G401.6 (cell line): ENCODE data around the gene PCDHGA7.
"Not testable (repeated sequence)": the region's sequence is repeated elsewhere in the genome, so short reads cannot be mapped to it uniquely, and the experiment has no call there.

Experiments used
- FAIRE-seq: peaks from 2 replicates; lab custom pipeline; 2012; peaks lifted over from hg19 to GRCh38; lab: Jason Lieb, UNC

PCDHGA7 gene

DNA sequence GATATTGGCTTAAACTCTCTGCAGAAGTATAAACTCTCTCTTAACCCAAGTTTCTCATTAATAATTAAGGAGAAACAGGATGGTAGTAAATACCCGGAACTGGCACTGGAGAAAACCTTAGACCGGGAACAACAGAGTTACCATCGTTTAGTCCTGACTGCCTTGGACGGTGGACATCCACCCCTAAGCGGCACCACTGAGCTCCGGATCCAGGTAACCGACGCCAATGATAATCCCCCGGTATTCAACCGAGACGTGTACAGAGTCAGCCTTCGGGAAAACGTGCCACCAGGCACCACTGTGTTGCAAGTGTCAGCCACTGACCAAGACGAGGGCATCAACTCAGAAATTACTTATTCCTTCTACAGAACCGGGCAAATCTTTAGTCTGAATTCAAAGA, 16.1 kb downstream of the PCDHGA7 start:
- FAIRE-seq: no peak

DNA sequence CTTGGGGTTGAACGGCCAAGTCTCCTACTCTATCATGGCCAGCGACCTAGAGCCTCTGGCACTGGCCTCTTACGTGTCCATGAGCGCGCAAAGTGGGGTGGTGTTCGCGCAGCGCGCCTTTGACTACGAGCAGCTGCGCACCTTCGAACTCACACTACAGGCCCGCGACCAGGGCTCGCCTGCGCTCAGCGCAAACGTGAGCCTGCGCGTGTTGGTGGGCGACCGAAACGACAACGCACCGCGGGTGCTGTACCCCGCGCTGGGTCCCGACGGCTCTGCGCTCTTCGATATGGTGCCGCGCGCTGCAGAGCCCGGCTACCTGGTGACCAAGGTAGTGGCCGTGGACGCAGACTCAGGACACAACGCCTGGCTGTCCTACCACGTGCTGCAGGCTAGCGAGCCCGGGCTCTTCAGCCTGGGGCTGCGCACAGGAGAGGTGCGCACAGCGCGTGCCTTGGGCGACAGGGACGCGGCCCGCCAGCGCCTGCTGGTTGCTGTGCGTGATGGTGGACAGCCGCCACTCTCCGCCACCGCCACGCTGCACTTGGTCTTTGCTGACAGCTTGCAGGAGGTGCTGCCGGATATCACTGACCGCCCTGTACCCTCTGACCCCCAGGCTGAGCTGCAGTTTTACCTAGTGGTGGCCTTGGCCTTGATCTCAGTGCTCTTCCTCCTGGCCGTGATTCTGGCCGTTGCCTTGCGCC, 17.2 kb downstream of the PCDHGA7 start:
- FAIRE-seq: no peak

DNA sequence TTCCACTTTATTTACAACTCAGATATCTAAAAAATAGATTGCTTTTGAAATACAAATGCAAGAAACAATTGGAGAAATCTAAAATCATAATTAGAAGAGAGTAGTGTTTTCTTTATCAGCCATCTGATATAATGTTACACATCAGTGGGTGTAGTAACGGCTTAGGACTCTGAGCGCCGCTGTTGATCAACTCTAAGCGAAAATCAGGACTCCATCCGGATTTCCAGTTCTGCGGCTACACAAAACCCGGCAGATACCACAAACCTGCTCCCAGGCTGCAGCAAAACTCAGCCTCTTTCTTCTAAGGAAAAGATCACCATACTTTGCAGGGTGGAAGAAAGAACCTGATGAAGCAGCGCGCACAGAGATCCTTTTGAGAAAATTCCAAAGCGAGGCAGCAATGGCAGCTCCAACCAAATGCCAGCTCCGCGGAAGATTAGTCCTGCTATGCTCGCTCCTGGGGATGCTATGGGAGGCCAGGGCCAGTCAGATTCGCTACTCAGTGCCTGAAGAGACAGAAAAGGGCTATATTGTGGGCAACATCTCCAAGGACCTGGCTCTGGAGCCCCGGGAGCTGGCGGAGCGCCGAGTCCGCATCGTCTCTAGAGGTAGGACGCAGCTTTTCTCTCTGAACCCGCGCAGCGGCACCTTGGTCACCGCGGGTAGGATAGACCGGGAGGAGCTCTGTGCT, 20.2 kb downstream of the PCDHGA7 start, which contains the start of gene PCDHGA9:
Gene PCDHGA9 (plus strand): TSS at position 226 of the 691 bp plus-strand sequence. CDS start 175 bp downstream, at position 401.
- FAIRE-seq: peak; percentile 60

DNA sequence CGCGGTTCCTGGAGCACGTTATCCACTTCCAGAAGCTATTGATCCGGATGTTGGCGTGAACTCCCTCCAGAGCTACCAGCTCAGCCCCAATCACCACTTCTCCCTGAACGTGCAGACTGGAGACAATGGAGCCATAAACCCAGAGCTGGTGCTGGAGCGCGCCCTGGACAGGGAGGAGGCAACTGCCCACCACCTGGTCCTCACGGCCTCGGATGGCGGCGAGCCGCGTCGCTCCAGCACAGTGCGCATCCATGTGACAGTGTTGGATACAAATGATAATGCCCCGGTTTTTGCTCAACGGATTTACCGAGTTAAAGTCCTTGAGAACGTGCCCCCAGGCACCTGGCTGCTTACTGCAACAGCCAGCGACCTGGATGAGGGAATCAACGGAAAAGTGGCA, 20.8 kb downstream of the PCDHGA7 start:
- FAIRE-seq: no peak

DNA sequence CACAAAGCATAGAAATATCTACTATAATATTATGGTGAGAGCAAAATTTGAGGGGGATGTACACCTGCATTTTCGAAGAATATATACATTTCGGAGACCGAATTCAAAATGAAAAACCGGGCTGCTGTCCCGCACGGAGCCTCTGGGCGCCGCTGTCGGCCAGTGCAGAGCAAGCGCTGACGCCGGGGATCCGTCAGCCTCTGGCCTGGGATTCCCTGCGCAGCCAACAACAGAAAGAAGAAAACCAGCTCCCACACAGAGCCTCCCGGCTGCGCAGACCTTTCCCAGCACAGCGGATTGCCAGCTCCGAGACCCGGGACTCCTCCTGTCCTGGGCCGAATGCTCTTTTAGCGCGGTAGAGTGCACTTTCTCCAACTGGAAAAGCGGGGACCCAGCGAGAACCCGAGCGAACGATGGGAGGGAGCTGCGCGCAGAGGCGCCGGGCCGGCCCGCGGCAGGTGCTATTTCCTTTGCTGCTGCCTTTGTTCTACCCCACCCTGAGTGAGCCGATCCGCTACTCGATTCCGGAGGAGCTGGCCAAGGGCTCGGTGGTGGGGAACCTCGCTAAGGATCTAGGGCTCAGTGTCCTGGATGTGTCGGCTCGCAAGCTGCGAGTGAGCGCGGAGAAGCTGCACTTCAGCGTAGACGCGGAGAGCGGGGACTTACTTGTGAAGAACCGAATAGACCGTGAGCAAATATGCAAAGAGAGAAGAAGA, 25.4 kb downstream of the PCDHGA7 start, which contains the start of gene PCDHGB6:
Gene PCDHGB6 (plus strand): TSS at position 232 of the 716 bp plus-strand sequence. CDS start 182 bp downstream, at position 414.
- FAIRE-seq: not testable (repeated sequence)

DNA sequence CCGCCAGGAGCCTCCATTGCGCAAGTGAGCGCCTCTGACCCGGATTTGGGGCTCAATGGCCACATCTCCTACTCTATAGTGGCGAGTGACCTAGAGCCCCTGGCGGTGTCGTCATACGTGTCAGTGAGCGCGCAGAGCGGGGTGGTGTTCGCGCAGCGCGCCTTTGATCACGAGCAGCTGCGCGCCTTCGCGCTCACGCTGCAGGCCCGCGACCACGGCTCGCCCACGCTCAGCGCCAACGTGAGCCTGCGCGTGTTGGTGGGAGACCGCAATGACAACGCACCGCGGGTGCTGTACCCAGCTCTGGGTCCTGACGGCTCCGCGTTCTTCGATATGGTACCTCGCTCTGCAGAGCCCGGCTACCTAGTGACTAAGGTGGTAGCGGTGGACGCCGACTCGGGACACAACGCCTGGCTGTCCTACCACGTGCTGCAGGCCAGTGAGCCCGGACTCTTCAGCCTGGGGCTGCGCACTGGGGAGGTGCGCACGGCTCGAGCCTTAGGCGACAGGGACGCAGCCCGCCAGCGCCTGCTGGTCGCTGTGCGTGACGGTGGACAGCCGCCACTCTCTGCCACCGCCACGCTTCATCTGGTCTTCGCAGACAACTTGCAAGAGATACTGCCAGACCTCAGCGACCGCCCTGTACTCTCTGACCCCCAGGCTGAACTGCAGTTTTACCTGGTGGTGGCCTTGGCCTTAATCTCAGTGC, 27.2 kb downstream of the PCDHGA7 start:
- no peak for FAIRE-seq

DNA sequence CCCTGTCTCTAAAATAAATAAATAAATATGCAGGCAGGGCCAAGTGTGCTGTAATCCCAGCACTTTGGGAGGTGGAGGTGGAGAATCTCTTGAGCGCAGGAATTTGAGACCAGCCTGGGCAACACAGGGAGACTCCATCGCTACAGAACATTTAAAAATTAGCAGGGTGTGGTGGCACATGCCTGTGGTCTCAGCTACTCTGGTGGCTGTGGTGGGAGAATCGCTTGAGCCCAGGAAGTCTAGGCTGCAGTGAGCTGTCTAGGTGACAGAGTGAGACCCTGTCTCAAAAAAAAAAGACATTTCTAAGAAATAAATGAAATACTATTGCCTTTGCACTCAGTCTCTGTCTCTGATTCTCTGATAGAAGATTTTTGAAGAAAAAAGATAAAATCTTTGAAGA, 29.0 kb downstream of the PCDHGA7 start:
- no peak for FAIRE-seq

DNA sequence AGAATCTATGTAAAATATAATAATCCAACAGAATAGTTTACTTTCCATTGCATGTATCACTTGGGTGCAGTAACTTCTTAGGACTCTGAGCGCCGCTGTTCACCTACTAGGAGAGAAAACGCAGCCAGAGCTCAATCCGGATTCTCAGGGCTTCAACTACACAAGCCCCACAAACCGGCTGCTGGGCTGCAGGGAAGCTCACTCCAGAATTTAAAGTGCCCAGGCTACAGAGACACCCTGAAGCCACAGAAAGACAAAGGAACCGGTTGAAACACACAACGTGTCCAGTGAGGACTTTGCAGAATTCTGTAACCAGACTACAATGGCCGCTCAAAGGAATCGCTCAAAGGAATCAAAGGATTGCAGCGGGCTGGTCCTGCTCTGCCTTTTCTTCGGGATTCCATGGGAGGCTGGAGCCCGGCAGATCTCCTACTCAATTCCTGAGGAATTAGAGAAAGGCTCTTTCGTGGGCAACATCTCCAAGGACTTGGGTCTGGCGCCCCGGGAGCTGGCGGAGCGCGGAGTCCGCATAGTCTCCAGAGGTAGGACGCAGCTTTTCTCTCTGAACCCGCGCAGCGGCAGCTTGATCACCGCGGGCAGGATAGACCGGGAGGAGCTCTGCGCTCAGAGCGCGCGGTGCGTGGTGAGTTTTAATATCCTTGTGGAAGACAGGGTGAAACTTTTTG, 30.5 kb downstream of the PCDHGA7 start, which contains the start of gene PCDHGA10:
Gene PCDHGA10 (plus strand): TSS at position 134 of the 686 bp plus-strand sequence. CDS start 189 bp downstream, at position 323.
- peak; percentile 90 for FAIRE-seq

DNA sequence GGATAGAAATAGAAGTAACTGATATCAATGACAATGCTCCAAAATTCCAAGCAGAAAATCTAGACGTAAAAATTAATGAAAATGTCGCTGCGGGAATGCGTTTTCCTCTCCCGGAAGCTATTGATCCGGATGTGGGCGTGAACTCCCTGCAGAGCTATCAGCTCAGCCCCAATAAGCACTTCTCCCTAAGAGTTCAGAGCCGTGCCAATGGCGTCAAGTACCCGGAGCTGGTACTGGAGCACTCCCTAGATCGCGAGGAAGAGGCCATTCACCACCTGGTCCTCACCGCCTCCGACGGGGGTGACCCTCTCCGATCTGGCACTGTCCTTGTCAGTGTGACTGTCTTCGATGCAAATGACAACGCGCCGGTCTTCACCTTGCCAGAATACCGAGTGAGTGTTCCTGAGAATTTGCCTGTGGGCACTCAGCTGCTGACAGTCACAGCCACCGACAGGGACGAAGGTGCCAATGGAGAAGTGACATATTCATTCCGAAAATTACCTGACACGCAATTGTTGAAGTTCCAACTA, 31.1 kb downstream of the PCDHGA7 start:
- no peak for FAIRE-seq

DNA sequence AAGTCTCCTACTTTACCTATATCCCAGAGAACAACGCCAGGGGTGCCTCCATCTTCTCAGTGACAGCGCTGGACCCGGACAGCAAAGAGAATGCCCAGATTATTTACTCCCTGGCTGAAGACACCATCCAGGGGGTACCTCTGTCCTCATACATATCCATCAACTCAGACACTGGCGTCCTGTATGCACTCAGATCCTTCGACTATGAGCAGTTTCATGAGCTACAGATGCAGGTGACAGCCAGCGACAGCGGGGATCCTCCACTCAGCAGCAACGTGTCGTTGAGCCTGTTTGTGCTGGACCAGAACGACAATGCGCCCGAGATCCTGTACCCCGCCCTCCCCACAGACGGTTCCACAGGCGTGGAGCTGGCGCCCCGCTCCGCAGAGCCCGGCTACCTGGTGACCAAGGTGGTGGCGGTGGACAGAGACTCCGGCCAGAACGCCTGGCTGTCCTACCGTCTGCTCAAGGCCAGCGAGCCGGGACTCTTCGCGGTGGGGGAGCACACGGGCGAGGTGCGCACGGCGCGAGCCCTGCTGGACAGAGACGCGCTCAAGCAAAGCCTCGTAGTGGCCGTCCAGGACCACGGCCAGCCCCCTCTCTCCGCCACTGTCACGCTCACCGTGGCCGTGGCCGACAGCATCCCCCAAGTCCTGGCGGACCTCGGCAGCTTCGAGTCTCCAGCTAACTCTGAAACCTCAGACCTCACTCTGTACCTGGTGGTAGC, 32.2 kb downstream of the PCDHGA7 start:
- not testable (repeated sequence) for FAIRE-seq

DNA sequence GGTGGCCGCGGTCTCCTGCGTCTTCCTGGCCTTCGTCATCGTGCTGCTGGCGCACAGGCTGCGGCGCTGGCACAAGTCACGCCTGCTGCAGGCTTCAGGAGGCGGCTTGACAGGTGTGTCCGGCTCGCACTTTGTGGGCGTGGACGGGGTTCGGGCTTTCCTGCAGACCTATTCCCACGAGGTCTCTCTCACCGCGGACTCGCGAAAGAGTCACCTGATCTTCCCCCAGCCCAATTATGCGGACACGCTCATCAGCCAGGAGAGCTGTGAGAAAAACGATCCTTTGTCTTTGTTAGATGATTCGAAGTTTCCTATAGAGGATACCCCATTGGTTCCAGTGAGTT, 32.7 kb downstream of the PCDHGA7 start:
- FAIRE-seq: not testable (repeated sequence)

DNA sequence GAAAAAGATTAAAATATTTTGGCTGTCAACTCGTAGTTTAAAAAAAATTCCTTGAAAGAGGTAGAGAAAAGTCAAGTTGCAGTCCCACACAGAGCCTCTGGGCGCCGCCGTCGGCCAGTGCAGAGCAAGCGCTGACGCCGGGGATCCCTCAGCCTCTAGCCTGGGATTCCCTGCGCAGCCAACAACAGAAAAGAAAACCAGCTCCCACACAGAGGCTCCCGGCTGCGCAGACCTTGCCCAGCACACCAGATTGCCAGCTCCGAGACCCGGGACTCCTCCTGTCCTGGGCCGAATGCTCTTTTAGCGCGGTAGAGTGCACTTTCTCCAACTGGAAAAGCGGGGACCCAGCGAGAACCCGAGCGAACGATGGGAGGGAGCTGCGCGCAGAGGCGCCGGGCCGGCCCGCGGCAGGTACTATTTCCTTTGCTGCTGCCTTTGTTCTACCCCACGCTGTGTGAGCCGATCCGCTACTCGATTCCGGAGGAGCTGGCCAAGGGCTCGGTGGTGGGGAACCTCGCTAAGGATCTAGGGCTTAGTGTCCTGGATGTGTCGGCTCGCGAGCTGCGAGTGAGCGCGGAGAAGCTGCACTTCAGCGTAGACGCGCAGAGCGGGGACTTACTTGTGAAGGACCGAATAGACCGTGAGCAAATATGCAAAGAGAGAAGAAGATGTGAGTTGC, 35.1 kb downstream of the PCDHGA7 start, which contains the start of gene PCDHGB7:
Gene PCDHGB7 (plus strand): TSS at position 184 of the 679 bp plus-strand sequence. CDS start 183 bp downstream, at position 367.
- FAIRE-seq: peak; percentile 81

DNA sequence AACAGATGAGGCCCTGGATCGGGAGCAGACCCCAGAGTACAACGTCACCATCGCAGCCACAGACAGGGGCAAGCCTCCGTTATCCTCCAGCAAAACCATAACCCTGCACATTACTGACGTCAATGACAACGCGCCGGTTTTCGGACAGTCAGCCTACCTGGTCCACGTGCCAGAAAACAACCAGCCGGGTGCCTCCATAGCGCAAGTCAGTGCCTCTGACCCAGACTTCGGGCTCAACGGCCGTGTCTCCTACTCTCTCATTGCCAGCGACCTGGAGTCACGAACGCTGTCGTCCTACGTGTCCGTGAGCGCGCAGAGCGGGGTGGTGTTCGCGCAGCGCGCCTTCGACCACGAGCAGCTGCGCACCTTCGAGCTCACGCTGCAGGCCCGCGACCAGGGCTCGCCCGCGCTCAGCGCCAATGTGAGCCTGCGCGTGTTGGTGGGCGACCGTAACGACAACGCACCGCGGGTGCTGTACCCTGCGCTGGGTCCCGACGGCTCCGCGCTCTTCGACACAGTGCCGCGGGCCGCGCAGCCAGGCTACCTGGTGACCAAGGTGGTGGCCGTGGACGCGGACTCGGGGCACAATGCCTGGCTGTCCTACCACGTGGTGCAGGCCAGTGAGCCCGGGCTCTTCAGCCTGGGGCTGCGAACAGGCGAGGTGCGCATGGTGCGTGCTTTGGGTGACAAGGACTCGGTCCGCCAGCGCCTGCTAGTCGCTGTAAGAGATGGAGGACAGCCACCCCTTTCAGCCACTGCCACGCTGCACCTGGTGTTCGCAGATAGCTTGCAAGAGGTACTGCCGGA, 36.7 kb downstream of the PCDHGA7 start:
- FAIRE-seq: no peak

DNA sequence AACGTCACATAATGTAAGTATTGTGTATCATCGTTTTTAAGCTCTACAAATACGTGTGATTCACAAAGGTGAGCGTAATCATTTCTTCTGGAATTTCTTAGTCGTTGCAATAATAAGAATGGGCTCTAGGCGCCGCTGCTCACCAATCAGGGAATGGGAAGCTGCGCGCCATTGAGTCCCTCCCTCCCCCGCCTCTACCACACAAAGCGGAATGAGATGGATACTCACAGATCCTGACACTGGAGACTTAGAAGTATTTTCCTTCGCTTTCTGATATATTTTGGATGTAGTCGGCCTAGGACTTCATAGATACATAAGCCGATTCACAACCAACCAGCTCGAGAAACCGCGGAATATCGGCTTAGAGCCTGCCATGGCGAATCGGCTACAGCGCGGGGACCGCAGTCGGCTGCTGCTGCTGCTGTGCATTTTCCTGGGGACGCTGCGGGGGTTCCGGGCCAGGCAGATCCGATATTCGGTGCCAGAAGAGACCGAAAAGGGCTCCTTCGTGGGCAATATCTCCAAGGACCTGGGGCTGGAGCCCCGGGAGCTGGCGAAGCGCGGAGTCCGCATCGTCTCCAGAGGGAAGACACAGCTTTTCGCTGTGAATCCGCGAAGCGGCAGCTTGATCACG, 38.4 kb downstream of the PCDHGA7 start, which contains the start of gene PCDHGA11:
Gene PCDHGA11 (plus strand): TSS at position 197 of the 634 bp plus-strand sequence. CDS start 177 bp downstream, at position 374.
- no peak for FAIRE-seq

DNA sequence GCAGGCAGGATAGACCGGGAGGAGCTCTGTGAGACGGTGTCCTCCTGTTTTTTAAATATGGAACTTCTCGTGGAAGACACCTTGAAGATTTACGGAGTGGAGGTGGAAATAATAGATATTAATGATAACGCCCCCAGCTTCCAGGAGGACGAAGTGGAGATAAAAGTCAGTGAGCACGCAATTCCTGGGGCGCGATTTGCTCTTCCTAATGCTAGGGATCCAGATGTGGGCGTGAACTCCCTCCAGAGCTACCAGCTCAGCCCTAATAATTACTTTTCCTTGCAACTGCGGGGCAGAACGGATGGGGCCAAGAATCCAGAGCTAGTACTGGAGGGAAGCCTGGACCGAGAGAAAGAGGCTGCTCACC, 38.9 kb downstream of the PCDHGA7 start:
- no peak for FAIRE-seq

DNA sequence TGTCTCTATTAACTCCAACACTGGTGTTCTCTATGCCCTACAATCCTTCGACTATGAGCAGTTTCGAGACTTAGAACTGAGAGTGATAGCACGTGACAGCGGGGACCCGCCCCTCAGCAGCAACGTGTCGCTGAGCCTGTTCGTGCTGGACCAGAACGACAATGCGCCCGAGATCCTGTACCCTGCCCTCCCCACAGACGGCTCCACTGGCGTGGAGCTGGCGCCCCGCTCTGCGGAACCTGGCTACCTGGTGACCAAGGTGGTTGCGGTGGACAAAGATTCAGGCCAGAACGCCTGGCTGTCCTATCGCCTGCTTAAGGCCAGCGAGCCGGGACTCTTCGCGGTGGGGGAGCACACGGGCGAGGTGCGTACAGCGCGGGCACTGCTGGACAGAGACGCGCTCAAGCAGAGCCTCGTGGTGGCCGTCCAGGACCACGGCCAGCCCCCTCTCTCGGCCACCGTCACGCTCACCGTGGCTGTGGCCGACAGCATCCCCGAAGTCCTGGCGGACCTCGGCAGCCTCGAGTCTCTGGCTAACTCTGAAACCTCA, 40.3 kb downstream of the PCDHGA7 start:
- FAIRE-seq: no peak

DNA sequence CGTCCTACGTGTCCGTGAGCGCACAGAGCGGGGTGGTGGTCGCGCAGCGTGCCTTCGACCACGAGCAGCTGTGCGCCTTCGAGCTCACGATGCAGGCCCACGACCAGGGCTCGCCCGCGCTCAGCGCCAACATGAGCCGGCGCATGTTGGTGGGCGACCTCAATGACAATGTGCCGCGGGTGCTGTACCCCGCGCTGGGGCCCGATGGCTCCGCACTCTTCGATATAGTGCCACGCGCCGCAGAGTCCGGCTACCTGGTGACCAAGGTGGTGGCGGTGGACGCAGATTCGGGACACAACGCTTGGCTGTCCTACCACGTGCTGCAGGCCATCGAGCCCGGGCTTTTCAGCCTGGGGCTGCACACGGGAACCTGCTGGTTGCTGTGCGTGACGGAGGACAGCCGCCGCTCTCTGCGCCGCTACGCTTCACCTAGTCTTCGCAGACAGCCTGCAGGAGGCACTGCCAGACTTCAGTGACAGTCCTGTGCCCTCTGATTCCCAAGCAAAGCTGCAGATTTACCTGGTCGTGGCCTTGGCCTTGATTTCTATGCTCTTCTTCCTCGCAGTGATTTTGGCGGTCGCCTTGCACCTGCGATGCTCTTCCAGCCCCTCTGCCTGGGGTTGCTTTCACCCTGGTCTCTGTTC, 45.4 kb downstream of the PCDHGA7 start:
- no peak for FAIRE-seq
